Spleen (tissue), 11 donors: Measurements from ENCODE around the gene FASN. TPM values are rescaled to one million over a fixed set of nuclear protein-coding genes. Genes with fewer than 3 reads are reported as not detected.

Experiments
- DNase-seq: peaks from one replicate; pipeline ENCODE4 v3.0.0-alpha.2; 2020
- H3K27ac ChIP-seq, 8 donors: fragments of 200-600 bp; sonication (generic) in 7 of 8; 1 replicate in 4 of 8; 2 replicates in 4 of 8; pipeline versions ENCODE4 v1.5.0 to v1.8.0; 2016 to 2021; ENCODE audit warnings: inconsistent platforms in 4 of 8, mild to moderate bottlenecking in 4 of 8, moderate library complexity in 1 of 8
- H3K27me3 ChIP-seq, 7 donors: fragments of 200-600 bp; sonication (generic) in 6 of 7; replicated peaks in 1 of 7; 1 replicate in 4 of 7; 2 replicates in 3 of 7; pipeline versions ENCODE4 v1.5.0 to v1.8.0; 2016 to 2021; ENCODE audit warnings: inconsistent platforms in 3 of 7, mild to moderate bottlenecking in 1 of 7
- H3K36me3 ChIP-seq, 6 donors: fragments of 200-600 bp; sonication (generic) in 5 of 6; 1 replicate in 4 of 6; 2 replicates in 2 of 6; pipeline versions ENCODE4 v1.5.0 to v1.8.0; 2016 to 2021; ENCODE audit warnings: inconsistent platforms in 2 of 6
- H3K4me1 ChIP-seq, 6 donors: fragments of 200-600 bp; sonication (generic) in 5 of 6; 1 replicate in 3 of 6; 2 replicates in 3 of 6; pipeline versions ENCODE4 v1.5.0 to v1.8.0; 2016 to 2021; ENCODE audit warnings: inconsistent platforms in 3 of 6
- H3K4me3 ChIP-seq, 8 donors: fragments of 200-600 bp; sonication (generic) in 7 of 8; 1 replicate in 4 of 8; 2 replicates in 4 of 8; pipeline versions ENCODE4 v1.5.0 to v1.8.0; 2016 to 2021; ENCODE audit warnings: inconsistent platforms in 4 of 8, mild to moderate bottlenecking in 4 of 8, moderate library complexity in 2 of 8
- H3K9me3 ChIP-seq, 8 donors: fragments of 200-600 bp; sonication (generic) in 7 of 8; 1 replicate in 4 of 8; 2 replicates in 4 of 8; pipeline versions ENCODE4 v1.5.0 to v1.8.0; 2016 to 2021; ENCODE audit warnings: inconsistent platforms in 4 of 8
- POLR2A ChIP-seq, 3 donors: fragments of 450-650 bp; IDR thresholded peaks; one replicate each; pipeline ENCODE4 v1.5.1; 2017; ENCODE audit warnings: antibody characterized with exemption in 3 of 3, mild to moderate bottlenecking in 1 of 3
- POLR2AphosphoS5 ChIP-seq, 3 donors: sonication (generic); formaldehyde crosslinking; IDR thresholded peaks; one replicate each; pipeline ENCODE4 v1.5.1; 2017; ENCODE audit warnings: antibody characterized with exemption in 3 of 3
- WGBS, 5 donors: extraction: QIAGEN DNeasy Blood & Tissue Kit in 3 of 5; methylation state at CpG; one replicate each; pipeline versions ENCODE4 v1.1.5 to v1.1.7; 2013 to 2018; 5-methylcytosine and 5-hydroxymethylcytosine counted together
- intact Hi-C: fragments of 100-400 bp; cut with DNase I; formaldehyde crosslinking; loops from one replicate; pipeline ENCODE4 v1.15.0; 2023; ENCODE audit warnings: low total_unique reads
- polyA plus RNA-seq, 3 donors: library from polyadenylated mRNA; stranded (reverse); fragments of 200-250 nt; gene quantifications; one replicate each; pipeline ENCODE4 v1.2.1, GENCODE V29; 2013
- total RNA-seq, 7 donors: library from RNA; depleted of rRNA in 3 of 7; stranded (reverse); fragments of >200 nt in 3 of 7; fragmentation: NEBNext Ultra II Directional in 4 of 7; extraction: Animal tissue kit (Norgen Biotek cat#: 25700) in 4 of 7; gene quantifications; one replicate each; pipeline versions ENCODE4 v1.1.0 to v1.2.1, GENCODE V29; 2016 to 2021
- TF ChIP-seq, protein P1 (sequence below), 11 experiments: fragments of 200-600 bp in 7 of 11; fragments of 450-650 bp in 4 of 11; sonication (generic) in 4 of 11; IDR thresholded peaks in 8 of 11; conservative IDR thresholded peaks in 3 of 11; 1 replicate in 7 of 11; 2 replicates in 4 of 11; pipeline versions ENCODE4 v1.4.0 to v1.8.0; 2016 to 2021; ENCODE audit warnings: antibody characterized with exemption in 11 of 11, inconsistent platforms in 4 of 11, mild to moderate bottlenecking in 1 of 11
- donor health status: healthy with polysubstance abuse.
- donor health status: DM: no; HTN: no; CAD: no; lungs with moderate emphysema.
- donor health status: DM: no; HTN: no; CAD: no.
- donor health status: Bipolar disorder and iron deficiency.
- donor health status: healthy.
- donor health status: DM: no; HTN: no; CAD: no.
- donor health status: DM: yes; HTN: yes; CAD: no.

The FASN gene
- total and polyA plus RNA-seq, 10 donors, result 9.3 to 45.2 (median 21.3) TPM

DNA sequence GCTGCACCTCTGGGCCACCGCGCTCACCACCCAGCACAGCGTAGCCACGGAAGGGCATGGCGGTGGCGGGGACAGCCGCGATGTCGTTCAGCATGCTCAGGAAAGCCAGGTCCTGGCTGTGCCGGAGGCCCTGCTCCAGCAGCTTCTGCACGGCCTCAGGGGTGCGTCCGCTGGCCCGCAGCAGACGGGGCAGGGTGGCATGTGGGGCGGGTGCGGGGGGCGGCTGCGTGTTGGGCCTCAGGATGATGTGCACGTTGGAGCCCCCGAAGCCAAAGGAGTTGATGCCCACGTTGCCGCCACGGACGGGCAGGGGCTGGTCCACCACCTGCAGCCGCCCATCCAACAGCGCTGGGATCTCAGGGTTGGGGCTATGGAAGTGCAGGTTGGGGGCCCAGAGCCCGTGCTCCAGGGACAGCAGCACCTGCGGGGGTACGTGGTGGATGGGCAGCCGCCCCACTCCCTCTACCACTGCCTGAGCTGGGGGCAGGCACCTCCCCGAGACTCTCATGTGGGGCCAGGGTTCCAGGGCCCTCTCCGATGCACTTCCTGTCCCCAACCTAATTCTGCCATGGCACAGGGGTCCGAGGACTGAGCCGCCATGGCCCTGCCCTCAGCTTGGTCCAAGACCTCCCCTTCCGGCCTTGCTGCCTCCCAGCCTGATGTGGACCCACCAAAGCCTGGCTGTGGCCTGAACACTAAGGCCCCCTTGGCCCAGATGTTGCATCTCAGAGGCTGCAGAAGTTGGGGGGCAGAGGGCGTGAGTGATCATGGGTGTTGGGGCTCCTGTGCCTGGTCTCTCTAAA lies 6.6 kb downstream of the FASN start:
- Histone ChIP-seq H3K27ac (no peak overlapping the region), H3K4me3 (no peak overlapping the region), H3K4me1 (peaks cover 2 to 12% (median 7%) of the 10 kb centered on the region in 6 donors), H3K9me3 (no peaks in the 10 kb centered on the region), H3K36me3 (peaks cover 0 to 97% (median 85%) of the 10 kb centered on the region in 6 donors), H3K27me3 (no peaks in the 10 kb centered on the region)
- intact Hi-C loops, result no loop called here
- DNase-seq, result no peak
- 93 to 99% (median 97%) methylated on average over 18 to 37 of the region's 37 CpGs for WGBS, 5 donors
- TF ChIP-seq POLR2A (IDR thresholded peaks at IDR 0.05) (no peak), POLR2AphosphoS5 (IDR thresholded peaks at IDR 0.05) (no peak)
- TF ChIP-seq, protein P1, sequence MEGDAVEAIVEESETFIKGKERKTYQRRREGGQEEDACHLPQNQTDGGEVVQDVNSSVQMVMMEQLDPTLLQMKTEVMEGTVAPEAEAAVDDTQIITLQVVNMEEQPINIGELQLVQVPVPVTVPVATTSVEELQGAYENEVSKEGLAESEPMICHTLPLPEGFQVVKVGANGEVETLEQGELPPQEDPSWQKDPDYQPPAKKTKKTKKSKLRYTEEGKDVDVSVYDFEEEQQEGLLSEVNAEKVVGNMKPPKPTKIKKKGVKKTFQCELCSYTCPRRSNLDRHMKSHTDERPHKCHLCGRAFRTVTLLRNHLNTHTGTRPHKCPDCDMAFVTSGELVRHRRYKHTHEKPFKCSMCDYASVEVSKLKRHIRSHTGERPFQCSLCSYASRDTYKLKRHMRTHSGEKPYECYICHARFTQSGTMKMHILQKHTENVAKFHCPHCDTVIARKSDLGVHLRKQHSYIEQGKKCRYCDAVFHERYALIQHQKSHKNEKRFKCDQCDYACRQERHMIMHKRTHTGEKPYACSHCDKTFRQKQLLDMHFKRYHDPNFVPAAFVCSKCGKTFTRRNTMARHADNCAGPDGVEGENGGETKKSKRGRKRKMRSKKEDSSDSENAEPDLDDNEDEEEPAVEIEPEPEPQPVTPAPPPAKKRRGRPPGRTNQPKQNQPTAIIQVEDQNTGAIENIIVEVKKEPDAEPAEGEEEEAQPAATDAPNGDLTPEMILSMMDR (IDR thresholded peaks at IDR 0.05 in 8 of 11, conservative IDR thresholded peaks at IDR 0.05 in 3 of 11), result no peak

DNA sequence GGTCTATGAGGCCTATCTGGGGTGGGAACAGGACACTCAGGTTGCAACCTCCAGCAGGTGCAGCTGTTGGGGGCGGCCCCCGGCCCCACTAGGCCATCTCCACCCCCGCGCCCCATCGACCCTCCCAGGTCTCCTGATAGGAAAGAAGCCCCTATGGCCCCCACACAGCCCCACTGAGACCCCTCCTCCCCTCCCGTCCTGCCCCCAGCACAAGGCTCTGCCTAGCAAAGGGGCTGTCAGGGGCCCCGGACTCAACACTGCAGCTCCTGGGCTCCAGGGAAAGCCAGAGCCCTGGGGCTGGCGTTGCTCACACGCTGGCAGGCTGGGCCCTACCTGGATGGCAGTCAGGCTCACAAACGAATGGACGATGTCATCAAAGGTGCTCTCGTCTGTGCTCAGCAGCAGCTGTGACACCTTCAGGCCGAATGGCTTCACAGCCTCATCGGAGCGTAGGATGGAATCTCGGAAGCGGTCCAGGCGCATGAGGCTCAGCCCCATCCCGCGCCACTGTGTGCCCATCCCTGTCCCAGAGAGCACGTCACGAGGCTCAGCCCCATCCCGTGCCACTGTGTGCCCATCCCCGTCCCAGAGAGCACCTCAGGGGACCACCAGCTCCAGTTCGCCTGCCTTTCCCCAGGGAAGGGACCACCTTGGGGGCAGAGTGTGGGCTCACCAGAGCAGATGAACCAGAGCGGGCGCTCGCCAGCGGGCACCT lies 7.3 kb downstream of the FASN start:
- DNase-seq, result no peak
- peaks cover 0 to 7% (median under 1%) of the 10 kb centered on the region in 6 donors for H3K4me1 ChIP-seq
- 89 to 97% (median 94%) methylated on average over 12 to 29 of the region's 29 CpGs for WGBS, 5 donors
- intact Hi-C loops, result no loop called here
- no peak overlapping the region for H3K4me3 ChIP-seq
- no peak overlapping the region for H3K27ac ChIP-seq
- TF ChIP-seq, protein P1 (IDR thresholded peaks at IDR 0.05 in 8 of 11, conservative IDR thresholded peaks at IDR 0.05 in 3 of 11), result no peak
- no peak for TF ChIP-seq POLR2AphosphoS5 (IDR thresholded peaks at IDR 0.05)
- TF ChIP-seq POLR2A (IDR thresholded peaks at IDR 0.05), result no peak
- no peaks in the 10 kb centered on the region for H3K9me3 ChIP-seq
- peaks cover 0 to 100% (median 93%) of the 10 kb centered on the region in 6 donors for H3K36me3 ChIP-seq
- no peaks in the 10 kb centered on the region for H3K27me3 ChIP-seq

DNA sequence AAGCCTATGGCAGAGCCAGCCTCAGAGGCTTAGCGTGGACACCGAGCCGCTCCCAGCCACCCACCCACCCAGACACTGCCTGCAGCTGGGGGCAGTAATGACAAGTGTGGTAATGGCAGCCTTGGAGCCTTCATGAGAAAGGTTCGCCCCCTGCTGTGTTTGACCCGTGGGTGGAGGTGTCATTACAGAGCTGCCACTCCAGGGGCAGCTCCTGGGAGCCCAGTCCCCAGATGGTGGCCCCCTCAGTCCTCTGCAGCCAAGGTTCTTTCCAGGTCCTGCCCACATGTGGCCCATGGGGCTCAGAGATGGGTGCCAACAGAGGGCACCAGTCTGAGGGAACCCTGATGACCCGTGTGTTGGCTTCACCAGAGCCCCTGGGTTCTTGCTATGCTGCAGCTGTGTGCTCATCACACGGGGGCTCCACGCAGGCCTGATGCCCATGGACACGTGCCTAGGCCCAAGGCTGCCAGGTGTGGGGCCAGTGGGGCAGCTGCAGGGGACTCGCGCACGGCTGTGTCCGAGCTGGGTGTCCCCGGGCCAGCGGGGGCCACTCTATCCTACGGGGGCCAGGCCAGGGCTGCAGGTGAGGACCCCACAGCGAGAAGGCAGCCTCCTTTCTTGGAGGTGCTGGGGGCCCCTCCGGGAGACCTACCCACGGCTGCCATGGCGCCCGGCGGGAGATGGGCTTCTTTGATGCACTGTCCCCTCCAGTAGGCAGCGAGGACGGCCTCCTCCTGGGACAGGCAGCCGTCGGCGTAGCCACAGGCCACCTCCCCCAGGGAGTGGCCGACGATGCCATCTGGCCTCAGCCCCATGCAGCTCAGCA lies 8.1 kb downstream of the FASN start:
- DNase-seq, result no peak
- Histone ChIP-seq H3K4me3 (no peak overlapping the region), H3K36me3 (peaks cover 0 to 100% (median 97%) of the 10 kb centered on the region in 6 donors), H3K4me1 (peaks cover 0 to 11% (median 4%) of the 10 kb centered on the region in 6 donors), H3K27me3 (no peaks in the 10 kb centered on the region), H3K27ac (no peak overlapping the region), H3K9me3 (no peaks in the 10 kb centered on the region)
- 81 to 97% (median 94%) methylated on average over 6 to 29 of the region's 29 CpGs for WGBS, 5 donors
- intact Hi-C loops, result no loop called here
- TF ChIP-seq POLR2AphosphoS5 (IDR thresholded peaks at IDR 0.05) (peak in 1 of 3 donors; percentile 9), POLR2A (IDR thresholded peaks at IDR 0.05) (no peak)
